Gastrocnemius medialis (tissue), 4 donors: ENCODE results near the gene DNAJB4. TPM values are rescaled to one million over a fixed set of nuclear protein-coding genes. Genes with fewer than 3 reads are reported as not detected.
A peak's percentile ranks its signal among the peaks of the same experiment; 100 is the strongest.
"Not testable (repeated sequence)": the region's sequence is repeated elsewhere in the genome, so short reads cannot be mapped to it uniquely, and the experiment has no call there.

Experiments
- ATAC-seq, 2 donors: fragments of 150-250 bp; one replicate each; pipeline ENCODE4 v1.9.1; 2016
- DNase-seq, 2 donors: peaks; one replicate each; pipeline ENCODE4 v3.0.0-alpha.2; 2019
- H3K27ac ChIP-seq, 4 donors: fragments of 200-600 bp; sonication (generic); 1 replicate in 1 of 4; 2 replicates in 3 of 4; pipeline ENCODE4 v1.5.1; 2016 to 2018; ENCODE audit warnings: mild to moderate bottlenecking in 2 of 4, moderate library complexity in 1 of 4
- H3K27me3 ChIP-seq, 3 donors: fragments of 200-600 bp; sonication (generic) in 2 of 3; 1 replicate in 1 of 3; 2 replicates in 2 of 3; pipeline versions ENCODE4 v1.5.1 to v1.6.0; 2016 to 2019; ENCODE audit warnings: mild to moderate bottlenecking in 1 of 3, moderate library complexity in 1 of 3
- H3K36me3 ChIP-seq, 2 donors: fragments of 200-600 bp; sonication (generic) in 1 of 2; one replicate each; pipeline ENCODE4 v1.5.1; 2017 to 2018
- H3K4me1 ChIP-seq, 2 donors: fragments of 200-600 bp; sonication (generic) in 1 of 2; one replicate each; pipeline ENCODE4 v1.5.1; 2016 to 2017; ENCODE audit warnings: mild to moderate bottlenecking in 2 of 2
- H3K4me3 ChIP-seq, 4 donors: fragments of 200-600 bp; sonication (generic) in 3 of 4; 1 replicate in 1 of 4; 2 replicates in 3 of 4; pipeline ENCODE4 v1.5.1; 2016 to 2019; ENCODE audit warnings: mild to moderate bottlenecking in 2 of 4
- H3K9me3 ChIP-seq, 3 donors: fragments of 200-600 bp; sonication (generic) in 2 of 3; 1 replicate in 1 of 3; 2 replicates in 2 of 3; pipeline ENCODE4 v1.5.1; 2016 to 2019
- POLR2A ChIP-seq, 2 donors: fragments of 450-650 bp; IDR thresholded peaks; one replicate each; pipeline ENCODE4 v1.6.1; 2017; ENCODE audit warnings: antibody characterized with exemption in 2 of 2, mild to moderate bottlenecking in 2 of 2, moderate library complexity in 2 of 2
- in situ Hi-C, 4 donors: fragments of 200-750 bp; cut with MboI; loops; one replicate each; pipeline versions ENCODE4 v1.15.0 to v1.8.0; 2017; ENCODE audit warnings: low sequenced_read_pairs in 4 of 4
- intact Hi-C: fragments of 100-400 bp; cut with DNase I; formaldehyde crosslinking; loops from one replicate; pipeline ENCODE4 v1.15.1; 2023; ENCODE audit warnings: low total_unique reads
- total RNA-seq, 4 donors: library from RNA; depleted of rRNA; stranded (reverse); fragments of >200 nt; gene quantifications; one replicate each; pipeline versions ENCODE4 v1.1.0 to v1.2.3, GENCODE V29; 2016
- TF ChIP-seq, protein P1 (sequence below), 5 experiments: fragments of 450-650 bp in 3 of 5; fragments of 200-600 bp in 2 of 5; sonication (generic) in 2 of 5; IDR thresholded peaks in 4 of 5; conservative IDR thresholded peaks in 1 of 5; 1 replicate in 4 of 5; 2 replicates in 1 of 5; pipeline ENCODE4 v1.5.1; 2016 to 2019; ENCODE audit warnings: antibody characterized with exemption in 5 of 5, mild to moderate bottlenecking in 3 of 5, moderate library complexity in 3 of 5

Gene DNAJB4
- total RNA-seq, 4 donors from 2014 or later = 35.6 to 84.9 (median 45.3) TPM

DNA sequence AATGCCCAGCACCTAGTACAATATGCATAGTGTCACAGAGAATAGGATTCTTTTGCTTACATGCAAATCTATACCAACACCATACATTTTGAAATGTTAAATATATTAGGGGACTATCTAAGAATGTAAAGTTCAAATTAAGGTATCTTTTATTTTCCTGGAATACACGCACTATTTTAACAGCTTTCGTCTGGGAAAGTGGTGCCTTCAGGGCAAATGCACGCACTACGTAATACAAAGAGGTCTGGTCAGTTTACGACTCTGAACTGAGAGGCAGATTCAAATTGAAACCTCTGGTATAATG, 26.8 kb upstream of the DNAJB4 start:
- Histone ChIP-seq H3K36me3 (no peaks in the 10 kb centered on the region), H3K27ac (peak overlapping the region; percentile 91 to 97 (median 94)), H3K27me3 (no peaks in the 10 kb centered on the region), H3K9me3 (no peaks in the 10 kb centered on the region), H3K4me1 (peaks cover 52 to 54% of the 10 kb centered on the region in 2 donors), H3K4me3 (peak overlapping the region; percentile 69 to 82 (median 79))
- intact Hi-C loops = loop anchor here (2.0 to 5.0 kb wide), 3 partner anchors 69 to 153 kb away; no protein-coding TSS in a partner anchor
- DNase-seq = no peak
- ATAC-seq = no peak
- TF ChIP-seq, protein P1, sequence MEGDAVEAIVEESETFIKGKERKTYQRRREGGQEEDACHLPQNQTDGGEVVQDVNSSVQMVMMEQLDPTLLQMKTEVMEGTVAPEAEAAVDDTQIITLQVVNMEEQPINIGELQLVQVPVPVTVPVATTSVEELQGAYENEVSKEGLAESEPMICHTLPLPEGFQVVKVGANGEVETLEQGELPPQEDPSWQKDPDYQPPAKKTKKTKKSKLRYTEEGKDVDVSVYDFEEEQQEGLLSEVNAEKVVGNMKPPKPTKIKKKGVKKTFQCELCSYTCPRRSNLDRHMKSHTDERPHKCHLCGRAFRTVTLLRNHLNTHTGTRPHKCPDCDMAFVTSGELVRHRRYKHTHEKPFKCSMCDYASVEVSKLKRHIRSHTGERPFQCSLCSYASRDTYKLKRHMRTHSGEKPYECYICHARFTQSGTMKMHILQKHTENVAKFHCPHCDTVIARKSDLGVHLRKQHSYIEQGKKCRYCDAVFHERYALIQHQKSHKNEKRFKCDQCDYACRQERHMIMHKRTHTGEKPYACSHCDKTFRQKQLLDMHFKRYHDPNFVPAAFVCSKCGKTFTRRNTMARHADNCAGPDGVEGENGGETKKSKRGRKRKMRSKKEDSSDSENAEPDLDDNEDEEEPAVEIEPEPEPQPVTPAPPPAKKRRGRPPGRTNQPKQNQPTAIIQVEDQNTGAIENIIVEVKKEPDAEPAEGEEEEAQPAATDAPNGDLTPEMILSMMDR (IDR thresholded peaks at IDR 0.05 in 4 of 5, conservative IDR thresholded peaks at IDR 0.05 in 1 of 5) = no peak
- TF ChIP-seq POLR2A (IDR thresholded peaks at IDR 0.05) = no peak
- in situ Hi-C loops = loop anchor here in 2 of 4 donors (5.0 to 25.0 kb wide), 3 partner anchors 134 to 634 kb away; partner anchors contain the start of gene IFI44L (in 1 of the 2)

DNA sequence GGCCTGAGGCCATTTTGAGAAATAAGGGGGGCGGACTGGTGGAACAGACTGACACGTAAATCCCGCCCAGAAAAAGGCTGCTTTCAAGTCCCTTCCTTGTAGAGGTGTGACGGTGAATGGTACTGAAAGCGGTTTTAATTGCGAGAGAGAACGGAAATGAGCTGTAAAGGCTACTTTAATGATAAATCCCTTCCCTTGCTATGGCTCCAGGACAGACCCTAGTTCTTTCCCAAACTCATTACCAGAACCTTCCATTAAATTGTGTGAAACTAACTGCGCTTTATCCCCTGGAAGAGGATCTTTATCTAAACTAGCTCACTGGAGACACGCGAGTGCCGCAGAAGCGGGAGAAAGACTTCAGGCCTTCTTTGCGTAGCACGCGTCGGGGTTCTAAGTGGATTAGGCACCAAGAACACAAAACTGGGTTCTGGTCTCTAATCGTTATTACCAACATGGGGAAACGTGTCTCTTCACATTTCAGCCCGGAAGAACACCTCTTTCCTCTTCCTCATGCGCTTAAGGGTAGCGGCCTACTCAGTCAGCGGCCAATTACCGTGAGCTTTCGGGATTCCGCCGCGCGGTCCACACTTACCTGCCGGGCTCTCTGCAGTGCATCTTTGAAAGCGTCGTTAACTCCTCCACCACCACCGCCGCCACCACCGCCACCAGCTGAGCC, 26.3 kb upstream of the DNAJB4 start:
- peak overlapping the region; percentile 91 to 97 (median 94) for H3K27ac ChIP-seq
- peak overlapping the region; percentile 69 to 82 (median 79) for H3K4me3 ChIP-seq
- peak in 1 of 2 donors; percentile 47 for TF ChIP-seq POLR2A (IDR thresholded peaks at IDR 0.05)
- TF ChIP-seq, protein P1 (IDR thresholded peaks at IDR 0.05 in 4 of 5, conservative IDR thresholded peaks at IDR 0.05 in 1 of 5) = no peak
- DNase-seq (peak; percentile 67 to 78), ATAC-seq (peak; percentile 58 to 72)
- H3K27me3 ChIP-seq = no peaks in the 10 kb centered on the region
- H3K9me3 ChIP-seq = no peaks in the 10 kb centered on the region
- H3K4me1 ChIP-seq = peaks cover 52 to 54% of the 10 kb centered on the region in 2 donors
- intact Hi-C loops (loop anchor here (2.0 to 5.0 kb wide), 3 partner anchors 68 to 154 kb away; no protein-coding TSS in a partner anchor), in situ Hi-C loops (loop anchor here in 2 of 4 donors (5.0 to 25.0 kb wide), 3 partner anchors 134 to 634 kb away; partner anchors contain the start of gene IFI44L (in 1 of the 2))
- no peaks in the 10 kb centered on the region for H3K36me3 ChIP-seq

DNA sequence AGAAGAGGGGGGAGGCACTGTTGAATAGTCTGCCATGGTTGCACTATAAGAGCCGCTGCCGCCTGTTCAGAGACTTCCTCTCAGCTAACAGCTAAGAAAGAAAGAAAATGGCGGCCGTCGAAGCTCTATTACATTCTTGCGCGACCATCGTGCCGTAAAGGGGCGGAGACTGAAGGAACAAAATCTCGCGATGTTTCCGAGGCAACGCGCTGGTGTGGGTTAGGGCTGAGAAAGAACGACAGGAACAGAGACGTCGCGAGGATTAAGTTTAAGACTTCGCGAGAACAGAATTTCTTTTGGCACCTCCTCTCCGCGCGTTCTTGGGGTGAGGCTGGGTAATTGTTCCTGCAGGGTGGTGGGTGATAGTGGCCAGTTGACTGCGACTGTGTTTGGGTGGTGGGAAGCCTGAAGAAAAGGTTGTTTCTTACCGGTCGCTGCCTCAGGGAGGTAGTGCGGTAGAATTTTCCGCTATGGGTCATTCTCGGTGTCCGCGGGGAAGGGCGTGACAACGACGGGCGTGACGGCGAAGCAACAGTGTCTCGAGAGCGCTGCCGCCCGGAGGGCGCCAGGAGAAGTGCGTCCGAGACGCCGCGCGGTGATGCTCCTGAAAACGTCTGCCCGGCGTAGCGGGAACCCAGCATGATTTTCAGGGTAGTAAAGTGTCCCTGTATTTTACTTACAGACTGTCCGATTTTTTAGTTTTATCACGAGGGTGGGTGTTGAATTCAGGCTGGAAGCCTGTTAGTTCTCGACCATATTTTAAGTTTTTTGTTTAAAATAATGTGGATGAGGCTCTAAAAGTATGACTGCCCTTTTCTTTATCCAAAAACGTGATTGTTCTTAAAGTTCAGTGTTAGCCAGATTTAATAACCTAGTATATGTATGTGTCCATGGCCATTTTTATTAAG, 25.5 kb upstream of the DNAJB4 start, which contains the start of gene FUBP1:
TSS of gene FUBP1 (minus strand) at position 104 of the 908 bp plus-strand sequence. CDS start at position 36, 68 bp downstream.
- DNase-seq (peak; percentile 95 to 96), ATAC-seq (peak; percentile 88 to 91)
- TF ChIP-seq POLR2A (IDR thresholded peaks at IDR 0.05) = peak; percentile 80 to 81
- TF ChIP-seq, protein P1 (IDR thresholded peaks at IDR 0.05 in 4 of 5, conservative IDR thresholded peaks at IDR 0.05 in 1 of 5) = peak; percentile 68 to 83 (median 81)
- in situ Hi-C loops = loop anchor here in 2 of 4 donors (5.0 to 25.0 kb wide), 3 partner anchors 133 to 633 kb away; partner anchors contain the start of gene IFI44L (in 1 of the 2)
- intact Hi-C loops = loop anchor here (1.0 to 5.0 kb wide), 6 partner anchors 25 to 297 kb away; partner anchors contain the start of genes DNAJB4 and ZZZ3
- Histone ChIP-seq H3K4me3 (peak within 1 kb of the TSS; percentile 69 to 82 (median 79)), H3K27ac (peak within 1 kb of the TSS; percentile 91 to 97 (median 94)), H3K4me1 (peaks cover 52 to 54% of the 10 kb centered on the region in 2 donors), H3K9me3 (no peaks in the 10 kb centered on the region), H3K27me3 (no peaks in the 10 kb centered on the region), H3K36me3 (no peaks in the 10 kb centered on the region)

GRCh38 chr1:77983352-77983996, 21.3 kb upstream of the DNAJB4 start:
- Histone ChIP-seq H3K27ac (peak overlapping the region in 3 of 4 donors; percentile 6 to 27 (median 24)), H3K4me1 (peaks cover 47 to 59% of the 10 kb centered on the region in 2 donors)
- DNase-seq, H3K9me3 ChIP-seq, H3K36me3 ChIP-seq, intact Hi-C loops, H3K27me3 ChIP-seq, ATAC-seq, H3K4me3 ChIP-seq: not testable (repeated sequence)
- in situ Hi-C loops = loop anchor here in 3 of 4 donors (10.0 to 25.0 kb wide), 3 partner anchors 129 to 629 kb away; partner anchors contain the start of gene IFI44L (in 1 of the 3)
